HUES6 (cell line): ENCODE results near the gene KCNJ6.

Experiments
- H3K27ac ChIP-seq: 2 replicates; pipeline ENCODE4 v1.7.0; 2013; ENCODE audit warnings: low read depth, mild to moderate bottlenecking, low read length, inconsistent platforms
- H3K27me3 ChIP-seq: 2 replicates; pipeline ENCODE4 v1.6.1; 2013; ENCODE audit warnings: low read length; ENCODE audit not compliant: control insufficient read depth, insufficient read depth
- H3K36me3 ChIP-seq: 2 replicates; pipeline ENCODE4 v1.6.1; 2013; ENCODE audit warnings: low read length; ENCODE audit not compliant: control insufficient read depth, insufficient read depth
- H3K4me1 ChIP-seq: 2 replicates; pipeline ENCODE4 v1.6.1; 2013; ENCODE audit warnings: low read length; ENCODE audit not compliant: control insufficient read depth, insufficient read depth
- H3K4me3 ChIP-seq: 2 replicates; pipeline ENCODE4 v1.5.1; 2013; ENCODE audit warnings: low read depth, low read length
- H3K9ac ChIP-seq: one replicate; pipeline ENCODE4 v1.6.1; 2013; ENCODE audit warnings: mild to moderate bottlenecking, low read length
- H3K9me3 ChIP-seq: 2 replicates; pipeline ENCODE4 v1.6.1; 2013; ENCODE audit warnings: low read depth, low read length; ENCODE audit not compliant: control insufficient read depth, insufficient read depth

The KCNJ6 gene

DNA sequence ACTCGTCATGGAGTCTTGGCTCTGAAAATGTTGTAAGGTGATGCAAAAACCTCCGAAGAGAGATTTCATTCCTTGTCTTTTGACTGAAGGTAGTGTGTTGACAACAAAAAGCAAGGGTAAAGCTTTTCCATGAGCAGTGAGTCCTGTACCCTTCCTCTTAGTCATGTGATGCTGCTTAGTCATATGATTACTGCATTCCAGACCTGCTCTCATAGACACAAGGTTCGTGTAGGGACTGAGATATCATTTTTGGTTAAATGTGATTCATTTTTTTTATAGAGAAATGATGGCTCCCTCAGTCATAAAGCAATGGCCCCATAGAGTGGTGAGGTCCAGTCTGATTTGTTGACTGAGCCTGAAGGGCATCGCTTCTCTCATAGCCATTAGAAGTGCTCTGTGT lies 9.2 kb downstream of the KCNJ6 start:
- H3K27ac ChIP-seq = no peak overlapping the region
- H3K9me3 ChIP-seq = no peaks in the 10 kb centered on the region
- H3K9ac ChIP-seq = no peak overlapping the region
- peaks cover 8% of the 10 kb centered on the region; the same call in 1 of the 2 replicates for H3K27me3 ChIP-seq
- H3K36me3 ChIP-seq = no peaks in the 10 kb centered on the region
- H3K4me1 ChIP-seq = no peaks in the 10 kb centered on the region
- H3K4me3 ChIP-seq = no peak overlapping the region

DNA sequence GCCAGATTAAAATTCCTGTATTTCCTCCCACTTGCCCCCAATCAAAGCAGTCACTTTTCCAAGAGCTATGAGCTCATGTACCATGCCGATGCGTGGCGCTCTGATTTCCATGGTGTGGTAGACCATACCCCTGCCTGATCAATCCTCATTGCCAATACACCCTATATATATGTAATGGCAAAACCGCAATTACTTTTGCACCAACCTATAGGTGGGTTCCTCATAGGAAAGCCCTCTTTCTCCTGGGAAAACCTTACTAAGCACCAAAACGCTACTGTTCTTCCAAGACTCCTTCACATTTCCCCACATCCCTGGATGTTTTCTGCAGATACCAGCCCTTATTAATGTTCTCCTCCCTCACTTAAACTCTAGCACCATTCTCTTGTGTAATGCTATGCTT lies 11.0 kb downstream of the KCNJ6 start:
- Histone ChIP-seq H3K9ac (no peak overlapping the region), H3K27me3 (no peaks in the 10 kb centered on the region), H3K4me1 (no peaks in the 10 kb centered on the region), H3K9me3 (no peaks in the 10 kb centered on the region), H3K27ac (no peak overlapping the region), H3K4me3 (no peak overlapping the region), H3K36me3 (no peaks in the 10 kb centered on the region)

DNA sequence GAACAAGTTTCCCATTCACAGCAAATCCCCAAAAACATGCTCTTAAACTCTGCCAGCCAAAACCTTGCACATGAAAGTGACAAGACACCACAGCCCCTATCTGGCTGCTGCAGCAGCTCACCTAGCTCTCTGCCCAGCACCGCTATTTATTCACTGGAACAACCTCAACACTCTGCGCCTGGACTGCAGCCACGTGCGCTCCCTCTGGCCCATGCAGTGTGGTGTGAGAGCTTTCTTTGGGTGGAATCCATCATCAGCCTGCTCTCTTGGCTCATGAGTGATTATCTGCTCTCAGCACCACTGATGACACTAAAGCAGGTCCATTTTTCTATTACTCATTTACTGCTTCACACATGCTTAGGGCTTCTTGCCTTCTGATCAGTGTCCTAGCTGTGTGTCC lies 11.4 kb downstream of the KCNJ6 start:
- Histone ChIP-seq H3K9ac (no peak overlapping the region), H3K27me3 (no peaks in the 10 kb centered on the region), H3K27ac (no peak overlapping the region), H3K36me3 (no peaks in the 10 kb centered on the region), H3K4me3 (no peak overlapping the region), H3K4me1 (no peaks in the 10 kb centered on the region), H3K9me3 (no peaks in the 10 kb centered on the region)

DNA sequence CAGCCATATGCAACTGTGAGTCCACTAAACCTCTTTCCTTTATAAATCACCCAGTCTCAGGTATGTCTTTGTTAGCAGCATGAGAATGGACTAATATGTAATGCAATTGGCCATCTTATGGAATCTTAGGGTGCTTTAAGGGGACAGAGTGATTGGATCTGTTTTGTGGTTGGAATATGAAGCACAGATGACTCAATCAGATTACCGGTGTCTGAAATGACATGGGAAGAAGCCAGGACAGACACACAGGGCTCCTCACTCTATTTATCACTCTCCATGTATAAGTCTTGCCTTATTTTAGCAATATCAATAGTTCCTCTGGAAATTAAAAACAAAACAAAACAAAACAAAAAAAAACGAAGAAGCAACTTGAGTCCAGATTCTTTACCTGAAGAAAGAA lies 12.9 kb downstream of the KCNJ6 start:
- no peak overlapping the region for H3K4me3 ChIP-seq
- H3K27me3 ChIP-seq = no peaks in the 10 kb centered on the region
- no peak overlapping the region for H3K27ac ChIP-seq
- H3K9ac ChIP-seq = no peak overlapping the region
- no peaks in the 10 kb centered on the region for H3K36me3 ChIP-seq
- no peaks in the 10 kb centered on the region for H3K4me1 ChIP-seq
- no peaks in the 10 kb centered on the region for H3K9me3 ChIP-seq

DNA sequence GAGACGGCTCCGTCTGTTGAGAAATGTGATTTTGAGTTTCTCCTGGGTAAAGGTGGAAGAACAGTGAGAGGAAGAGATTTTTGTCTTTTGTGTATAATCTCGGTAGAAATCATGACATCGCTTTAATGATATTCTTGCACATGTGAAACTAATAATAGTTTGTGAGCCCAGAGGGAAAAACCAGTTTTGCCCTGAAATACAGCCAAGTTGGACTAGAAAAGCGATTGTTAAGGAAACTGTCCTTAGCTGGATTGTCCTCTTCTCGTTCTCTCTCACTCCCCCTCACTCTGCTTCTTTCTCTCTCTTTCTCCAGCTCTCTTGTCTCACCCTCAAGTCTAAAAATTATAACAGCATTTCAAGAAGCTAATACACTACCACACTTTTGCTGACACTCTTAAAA lies 17.1 kb downstream of the KCNJ6 start:
- Histone ChIP-seq H3K27me3 (no peaks in the 10 kb centered on the region), H3K36me3 (no peaks in the 10 kb centered on the region), H3K9me3 (no peaks in the 10 kb centered on the region), H3K4me3 (no peak overlapping the region), H3K27ac (no peak overlapping the region), H3K4me1 (no peaks in the 10 kb centered on the region), H3K9ac (no peak overlapping the region)

DNA sequence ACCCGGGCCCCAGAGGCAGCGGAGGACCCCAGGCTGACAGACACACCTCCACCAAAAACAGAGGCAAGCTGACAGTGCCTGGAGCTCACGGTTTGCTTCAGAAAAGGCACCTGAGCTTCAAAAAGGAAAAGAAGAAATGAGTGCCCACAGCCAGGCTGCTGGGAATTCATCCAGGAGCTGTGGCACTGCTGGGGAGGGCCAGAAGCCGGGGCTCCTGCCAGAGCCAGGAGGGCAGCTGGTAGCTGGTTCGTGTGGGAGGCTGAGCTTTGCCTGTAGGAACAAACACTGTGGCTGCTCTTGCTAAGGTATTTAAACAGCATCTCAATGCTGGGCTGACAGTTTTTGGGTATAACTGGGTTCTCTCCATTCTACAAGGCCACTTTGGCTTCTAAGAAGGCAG lies 19.5 kb downstream of the KCNJ6 start:
- Histone ChIP-seq H3K27ac (no peak overlapping the region), H3K27me3 (no peaks in the 10 kb centered on the region), H3K36me3 (no peaks in the 10 kb centered on the region), H3K4me3 (no peak overlapping the region), H3K9me3 (no peaks in the 10 kb centered on the region), H3K9ac (no peak overlapping the region), H3K4me1 (0 out of 2 replicates have a peak, but pooled peaks cover 2% of the 10 kb centered on the region)

DNA sequence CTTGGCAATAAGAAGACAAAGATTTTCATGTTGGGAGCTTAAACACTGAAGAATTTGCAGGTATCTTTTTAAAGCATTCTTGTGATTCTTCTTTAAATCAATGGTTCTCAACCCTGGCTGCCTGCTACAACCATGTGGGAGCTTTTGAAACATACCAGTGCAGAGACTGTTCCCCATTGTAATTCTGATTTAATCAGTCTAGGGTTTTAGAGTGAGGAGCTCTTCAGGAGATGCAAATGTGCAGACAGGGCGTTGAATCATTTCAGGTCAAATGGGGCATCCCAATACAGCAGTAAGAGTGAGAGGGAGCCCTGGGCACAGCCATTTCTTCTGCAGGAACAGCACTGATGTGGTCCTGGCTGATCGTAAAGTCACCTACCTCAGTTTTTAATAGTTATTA lies 24.3 kb downstream of the KCNJ6 start:
- Histone ChIP-seq H3K27ac (no peak overlapping the region), H3K27me3 (no peaks in the 10 kb centered on the region), H3K4me1 (peaks cover 3% of the 10 kb centered on the region; the same call in 1 of the 2 replicates), H3K4me3 (no peak overlapping the region), H3K9me3 (no peaks in the 10 kb centered on the region), H3K9ac (no peak overlapping the region), H3K36me3 (no peaks in the 10 kb centered on the region)

DNA sequence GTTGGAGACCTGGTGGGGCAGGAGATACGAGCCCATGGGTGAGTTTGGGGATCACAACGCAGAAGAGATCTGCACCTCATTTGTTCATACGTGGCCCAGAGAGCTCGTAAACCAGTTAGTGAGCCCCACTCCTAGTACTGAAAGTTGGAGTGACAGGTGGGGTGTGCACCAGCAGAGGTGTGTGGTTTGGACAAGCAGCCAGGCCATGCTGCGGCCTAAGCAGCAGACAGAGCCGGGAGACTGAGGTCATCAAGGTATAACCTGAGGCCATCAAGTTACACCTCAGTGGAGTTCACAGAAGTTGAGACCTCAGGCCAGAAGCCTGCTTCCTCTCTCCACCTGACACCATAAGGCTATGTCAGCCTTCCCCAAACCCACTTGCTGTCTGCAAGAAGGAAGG lies 27.6 kb downstream of the KCNJ6 start:
- H3K36me3 ChIP-seq = no peaks in the 10 kb centered on the region

DNA sequence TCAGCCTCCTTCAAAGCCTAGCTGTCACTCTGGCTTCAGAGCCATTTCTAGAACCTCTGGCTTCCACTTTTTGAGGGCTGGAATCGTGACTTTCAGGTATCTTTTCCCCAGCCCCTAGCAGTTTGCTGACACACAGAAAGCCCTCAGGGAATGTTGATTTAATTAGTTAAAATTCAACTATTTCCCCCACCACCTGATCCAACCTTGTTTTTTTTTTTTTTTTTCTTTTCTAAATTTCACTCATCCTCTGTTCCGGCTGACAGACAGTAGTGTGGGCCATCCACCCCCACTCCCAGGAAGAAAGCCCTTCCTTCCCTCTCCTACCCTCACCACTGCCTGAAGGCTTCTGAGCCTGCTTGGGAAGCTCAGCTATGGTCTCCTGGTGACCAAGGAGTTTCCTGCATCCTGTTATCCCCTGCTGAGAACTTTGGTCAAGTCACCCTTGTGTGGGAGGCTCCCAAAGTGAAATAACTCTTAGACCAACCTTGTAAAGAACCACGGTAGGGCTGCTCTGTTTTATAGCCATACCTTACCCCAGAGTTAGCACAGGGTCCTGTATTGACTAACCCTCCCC lies 29.4 kb downstream of the KCNJ6 start:
- no peak overlapping the region for H3K27ac ChIP-seq
- H3K9ac ChIP-seq = no peak overlapping the region
- H3K27me3 ChIP-seq = no peaks in the 10 kb centered on the region
- no peaks in the 10 kb centered on the region for H3K9me3 ChIP-seq
- H3K4me3 ChIP-seq = no peak overlapping the region
- no peaks in the 10 kb centered on the region for H3K36me3 ChIP-seq
- peaks cover 3% of the 10 kb centered on the region; the same call in 1 of the 2 replicates for H3K4me1 ChIP-seq

More for the DNA sequence above, 27.6 kb downstream of the KCNJ6 start:
- no peaks in the 10 kb centered on the region for H3K9me3 ChIP-seq
- H3K27ac ChIP-seq = no peak overlapping the region
- H3K27me3 ChIP-seq = no peaks in the 10 kb centered on the region
- no peak overlapping the region for H3K9ac ChIP-seq
- H3K4me1 ChIP-seq = peaks cover 5% of the 10 kb centered on the region; the same call in 1 of the 2 replicates
- H3K4me3 ChIP-seq = no peak overlapping the region

DNA sequence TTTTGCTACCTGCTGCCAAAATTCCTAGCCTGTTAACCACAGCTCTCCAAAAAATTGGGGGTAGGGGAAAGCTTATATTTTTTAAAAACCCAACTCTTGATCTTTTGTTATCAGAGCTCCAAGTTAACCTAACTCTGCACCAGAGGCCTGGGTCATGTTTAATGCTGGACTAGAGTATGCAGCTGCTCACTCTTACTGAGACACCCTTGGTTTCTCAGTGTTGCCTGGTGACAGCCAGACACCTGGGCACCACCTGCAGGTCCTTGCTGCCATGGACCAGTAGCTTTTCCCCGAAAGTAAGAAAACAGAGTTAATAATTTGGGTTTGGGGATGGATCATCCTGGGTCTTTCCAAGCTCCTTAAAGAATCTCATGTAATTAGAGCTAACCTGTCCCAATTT lies 30.1 kb downstream of the KCNJ6 start:
- Histone ChIP-seq H3K9ac (no peak overlapping the region), H3K27ac (no peak overlapping the region), H3K9me3 (no peaks in the 10 kb centered on the region), H3K27me3 (no peaks in the 10 kb centered on the region), H3K4me3 (no peak overlapping the region), H3K4me1 (0 out of 2 replicates have a peak, but pooled peaks cover 3% of the 10 kb centered on the region), H3K36me3 (no peaks in the 10 kb centered on the region)

DNA sequence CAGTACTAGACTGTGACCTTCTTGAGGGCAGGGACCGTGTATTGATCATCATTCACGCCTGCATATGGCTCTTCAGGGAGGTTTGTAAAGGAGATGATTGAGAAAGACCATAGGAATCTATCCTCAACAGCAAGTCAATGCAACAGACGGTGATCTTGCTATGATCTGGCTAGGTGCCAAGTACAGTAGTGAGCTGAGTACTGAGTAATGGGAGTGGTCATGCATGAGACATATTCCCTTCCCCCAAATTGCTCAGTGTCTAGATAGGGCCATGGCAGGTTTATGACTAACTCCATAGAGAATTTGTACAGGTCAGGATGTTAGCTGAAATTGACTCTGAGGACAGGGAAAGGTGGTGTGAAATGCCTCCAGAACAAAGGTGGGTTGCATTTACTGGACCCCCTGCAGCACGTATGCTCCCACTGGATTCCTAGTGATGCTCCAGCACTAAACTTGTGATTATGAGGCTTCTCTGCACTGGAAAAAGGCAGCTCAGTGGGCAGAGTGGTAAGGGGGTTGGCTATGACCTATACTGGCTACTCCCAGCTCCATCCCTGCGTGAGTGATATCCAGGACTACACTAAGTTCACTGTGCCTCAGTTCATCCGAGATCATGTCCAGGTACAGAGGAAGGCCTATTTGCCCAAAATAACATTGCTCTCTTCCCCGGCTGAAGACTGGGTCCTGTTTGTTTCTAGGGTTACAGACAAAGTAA lies 37.2 kb downstream of the KCNJ6 start:
- no peak overlapping the region for H3K27ac ChIP-seq

More for the DNA sequence above, 37.2 kb downstream of the KCNJ6 start:
- no peak overlapping the region for H3K4me3 ChIP-seq
- no peaks in the 10 kb centered on the region for H3K27me3 ChIP-seq
- H3K4me1 ChIP-seq = no peaks in the 10 kb centered on the region
- no peak overlapping the region for H3K9ac ChIP-seq
- no peaks in the 10 kb centered on the region for H3K9me3 ChIP-seq
- no peaks in the 10 kb centered on the region for H3K36me3 ChIP-seq
